GM18861 (cell line): ENCODE measurements around the gene EFTUD2.
"Not testable (repeated sequence)": the region's sequence is repeated elsewhere in the genome, so short reads cannot be mapped to it uniquely, and the experiment has no call there.

Experiments used
- ATAC-seq: cut with Tn5 transposase; IDR thresholded peaks from one replicate; pipeline ENCODE4 v1.9.1; 2021; ENCODE audit not compliant: unreplicated experiment

The EFTUD2 gene

DNA sequence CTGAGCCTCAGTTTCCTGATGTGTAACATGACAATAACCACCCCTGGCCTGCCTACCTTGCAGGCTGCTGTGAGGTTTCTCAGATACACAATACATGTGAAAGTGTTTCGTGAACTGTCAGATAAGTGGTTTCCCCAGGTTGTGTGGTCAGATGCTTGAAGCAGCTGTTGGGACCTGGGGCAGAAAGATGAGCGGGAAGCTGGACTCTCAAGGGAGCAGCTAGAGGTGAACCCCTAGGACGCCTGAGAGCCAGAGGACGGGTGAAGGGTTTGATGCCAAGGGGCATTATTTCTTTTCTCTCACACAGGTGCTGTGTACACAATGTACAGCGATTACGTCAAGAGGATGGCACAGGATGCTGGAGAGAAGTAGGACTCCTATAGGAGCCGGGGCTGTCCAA, 49.2 kb downstream of the EFTUD2 start:
- ATAC-seq, result no peak

DNA sequence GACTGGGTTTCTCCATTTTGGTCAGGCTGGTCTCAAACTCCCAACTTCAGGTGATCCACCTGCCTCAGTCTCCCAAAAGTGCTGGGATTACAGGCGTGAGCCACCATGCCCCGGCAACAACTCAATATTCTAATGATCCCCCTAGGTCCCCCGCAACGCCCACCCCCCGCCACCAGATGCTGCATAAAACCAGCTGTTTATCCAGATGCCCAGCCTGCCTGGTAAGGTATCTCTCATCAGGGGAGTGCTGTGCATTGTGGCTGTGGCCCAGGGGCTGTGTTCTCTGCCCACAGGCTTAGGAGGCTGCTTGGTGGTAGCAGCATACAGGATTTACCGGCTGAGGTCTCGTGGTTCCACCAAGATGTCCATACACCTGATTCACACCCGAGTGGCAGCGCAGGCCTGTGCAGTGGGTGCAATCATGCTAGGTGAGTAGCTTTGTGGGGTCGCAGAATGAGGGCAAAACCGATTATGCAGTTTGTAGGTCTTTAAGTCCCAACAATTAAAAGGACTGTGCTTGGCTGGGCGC, 50.2 kb downstream of the EFTUD2 start:
- no peak for ATAC-seq

DNA sequence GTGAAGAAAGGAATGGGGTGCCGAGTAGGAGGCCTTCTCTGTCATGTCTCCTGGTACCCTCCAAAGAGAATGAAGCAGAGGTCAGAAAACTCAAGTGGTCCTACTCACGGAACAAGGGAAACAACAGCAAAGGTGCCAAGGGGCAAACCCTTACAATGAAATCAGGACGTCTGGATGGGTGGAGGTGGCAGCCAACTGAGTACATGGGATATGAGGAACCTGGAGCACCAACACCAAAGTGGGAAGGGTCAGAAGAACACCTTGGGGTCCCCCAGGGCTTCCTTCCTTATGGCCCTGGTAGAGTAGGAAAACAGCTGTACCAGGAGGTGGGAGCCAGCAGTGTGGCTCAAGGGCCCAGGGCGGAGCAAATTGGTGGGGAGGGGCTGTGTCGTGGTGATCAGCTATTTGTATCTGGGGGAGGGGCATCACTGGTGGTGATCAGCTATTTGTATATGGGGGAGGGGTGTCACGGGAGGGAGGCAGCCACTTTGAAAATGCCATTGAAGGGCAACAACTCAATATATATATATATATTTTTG, 50.9 kb downstream of the EFTUD2 start:
- no peak for ATAC-seq

DNA sequence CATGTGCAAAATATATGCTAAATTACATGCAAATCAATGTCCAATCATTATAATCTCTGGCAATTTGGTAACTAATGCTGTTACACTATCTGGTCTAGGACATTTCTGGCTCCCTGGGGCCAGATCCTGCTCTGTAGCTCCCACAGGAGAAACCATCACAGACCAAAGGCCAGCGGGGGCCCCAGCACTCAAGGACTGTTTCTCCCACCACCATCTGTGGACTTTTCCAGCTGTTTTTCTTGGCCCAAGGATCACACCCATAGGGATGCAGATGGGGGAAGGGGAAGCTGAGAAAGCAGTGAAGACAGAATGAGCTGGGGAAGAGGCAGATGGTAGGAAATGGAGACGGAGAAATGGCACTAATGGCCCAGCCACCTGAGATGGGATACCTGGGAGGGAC, 51.7 kb downstream of the EFTUD2 start, which contains the start of gene HIGD1B:
HIGD1B (plus strand) TSS at position 298 of the 400 bp plus-strand sequence. CDS start 270 bp downstream, outside the sequence.
- ATAC-seq, result no peak

DNA sequence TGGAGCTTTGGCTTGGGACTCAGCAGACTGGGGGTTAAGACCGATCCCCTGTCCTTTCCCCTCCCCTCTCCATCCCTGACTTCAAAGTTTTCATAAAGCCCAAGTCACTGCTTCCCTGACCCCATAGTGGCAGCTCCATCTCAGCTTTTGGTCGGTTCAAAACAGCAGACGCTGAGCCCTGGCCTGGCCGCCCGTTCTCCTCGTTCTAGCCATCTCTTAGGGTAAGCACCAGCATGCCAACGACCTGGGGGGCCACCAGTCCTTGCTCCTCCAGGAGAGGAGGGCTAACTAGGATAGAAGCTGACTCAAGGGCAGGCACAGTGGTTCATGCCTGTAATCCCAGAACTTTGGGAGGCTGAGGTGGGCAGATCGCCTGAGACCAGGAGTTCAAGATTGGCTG, 53.0 kb downstream of the EFTUD2 start:
- no peak for ATAC-seq

DNA sequence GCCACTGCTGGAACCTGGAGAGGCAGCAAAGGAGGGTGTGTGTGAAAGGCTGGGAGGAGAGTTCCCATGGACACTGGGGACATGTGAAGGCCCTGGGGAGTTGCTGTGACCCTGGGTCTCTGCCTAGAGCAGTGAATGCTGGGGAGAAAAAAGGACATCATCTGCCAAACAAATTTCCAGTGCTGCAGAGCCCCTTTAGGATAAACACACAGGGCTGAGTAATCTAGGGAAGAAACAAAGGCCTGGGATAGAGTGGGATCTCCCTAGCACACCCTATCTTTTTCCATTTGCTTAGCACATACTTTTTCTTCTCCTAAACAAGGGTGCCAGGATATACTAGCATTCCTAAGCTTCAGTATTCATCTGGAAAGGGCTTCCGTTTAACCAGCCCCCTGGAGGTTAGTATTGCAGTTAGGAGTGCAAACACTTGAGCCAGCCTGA, 54.8 kb downstream of the EFTUD2 start:
- ATAC-seq, result no peak

DNA sequence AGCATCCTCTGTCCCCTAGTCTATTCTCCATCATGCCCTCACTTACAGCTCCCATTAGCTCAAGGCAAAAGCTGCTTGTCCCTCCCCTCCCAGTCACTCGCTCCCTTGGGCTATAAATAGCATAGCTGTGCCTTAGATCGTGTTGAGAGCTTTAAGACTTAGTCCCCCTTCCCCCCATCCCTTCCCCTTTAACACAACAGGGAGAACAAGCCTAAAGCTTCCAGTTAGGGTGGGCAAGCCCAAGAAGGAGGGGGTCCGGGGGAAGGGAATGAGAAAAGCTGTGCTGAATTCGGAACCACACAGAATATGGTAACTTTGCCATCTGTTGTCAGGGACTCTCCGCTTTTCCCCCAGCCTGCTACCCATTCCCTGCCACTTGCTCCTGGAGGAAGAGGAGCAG, 56.5 kb downstream of the EFTUD2 start:
- ATAC-seq, result no peak

DNA sequence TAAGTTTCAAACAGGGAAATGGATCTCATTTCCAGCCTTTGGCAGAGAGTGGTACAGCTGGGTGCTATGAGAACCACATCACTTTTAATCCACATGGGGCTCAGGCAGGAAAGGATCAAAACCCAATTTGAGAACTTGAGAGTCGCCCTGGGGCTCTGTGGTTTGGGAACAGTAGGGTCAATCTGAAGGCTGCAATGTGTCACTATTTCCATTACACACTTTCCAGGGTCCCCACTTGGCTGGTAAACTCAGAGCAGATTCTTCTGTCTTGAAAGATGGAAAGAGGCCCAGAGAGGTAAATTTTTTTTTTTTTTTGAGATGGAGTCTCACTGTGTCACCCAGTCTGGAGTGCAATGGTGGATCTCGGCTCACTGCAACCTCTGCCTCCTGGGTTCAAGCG, 58.3 kb downstream of the EFTUD2 start:
- ATAC-seq, result no peak

DNA sequence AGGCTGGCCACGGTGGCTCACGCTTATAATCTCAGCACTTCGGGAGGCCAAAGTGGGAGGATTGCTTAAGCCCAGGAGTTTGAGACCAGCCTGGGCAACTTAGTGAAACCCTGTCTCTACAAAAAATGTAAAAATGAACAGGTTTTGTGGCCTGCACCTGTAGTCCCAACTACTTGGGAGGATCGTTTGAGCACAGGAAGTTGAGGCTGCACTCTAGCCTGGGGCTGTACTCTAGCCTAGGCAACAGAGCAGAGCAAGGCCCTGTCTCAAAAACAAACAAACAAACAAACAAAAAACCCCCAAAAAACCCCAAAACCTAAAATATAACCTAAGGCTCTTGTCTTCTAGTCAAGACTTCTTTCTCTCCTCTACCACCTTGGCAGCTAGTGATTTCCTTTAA, 59.0 kb downstream of the EFTUD2 start:
- no peak for ATAC-seq

DNA sequence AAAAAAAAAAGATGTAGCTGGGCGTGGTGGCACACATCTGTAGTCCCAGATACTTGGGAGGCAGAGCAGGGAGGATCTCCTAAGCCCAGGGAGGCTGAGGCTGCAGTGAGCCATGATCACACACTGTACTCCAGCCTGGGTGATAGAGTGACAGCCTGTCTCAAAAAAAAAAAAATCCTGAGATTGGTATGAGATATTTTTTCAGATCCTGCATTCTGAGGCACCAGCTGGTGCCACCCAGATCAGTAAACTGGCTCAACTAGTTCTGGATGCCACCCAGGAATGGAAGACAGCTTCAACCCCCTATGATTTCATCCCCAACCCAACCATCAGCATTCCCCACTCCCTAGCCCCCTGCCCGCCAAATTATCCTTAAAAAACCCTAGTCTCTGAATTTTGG, 62.0 kb downstream of the EFTUD2 start:
- ATAC-seq, result no peak

DNA sequence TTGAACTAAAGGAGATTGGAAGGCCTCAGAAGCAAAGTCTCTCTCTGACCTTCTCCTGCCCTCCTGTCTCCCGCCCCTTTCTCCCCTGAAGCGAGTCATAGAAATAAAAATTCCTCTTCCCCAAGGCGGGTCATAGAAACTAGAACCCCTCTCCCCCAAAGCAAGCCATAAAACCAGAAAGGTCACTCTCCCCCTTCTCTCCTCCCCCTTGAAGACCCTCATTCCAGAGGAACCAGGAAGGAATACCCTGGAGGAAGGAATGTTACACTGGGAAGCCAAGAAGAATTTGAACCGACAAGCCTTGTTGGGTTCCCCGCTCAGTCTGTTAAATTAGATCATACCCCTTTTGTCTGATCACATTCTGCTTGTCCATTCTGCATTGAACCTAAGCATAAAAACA, 66.4 kb downstream of the EFTUD2 start:
- no peak for ATAC-seq

DNA sequence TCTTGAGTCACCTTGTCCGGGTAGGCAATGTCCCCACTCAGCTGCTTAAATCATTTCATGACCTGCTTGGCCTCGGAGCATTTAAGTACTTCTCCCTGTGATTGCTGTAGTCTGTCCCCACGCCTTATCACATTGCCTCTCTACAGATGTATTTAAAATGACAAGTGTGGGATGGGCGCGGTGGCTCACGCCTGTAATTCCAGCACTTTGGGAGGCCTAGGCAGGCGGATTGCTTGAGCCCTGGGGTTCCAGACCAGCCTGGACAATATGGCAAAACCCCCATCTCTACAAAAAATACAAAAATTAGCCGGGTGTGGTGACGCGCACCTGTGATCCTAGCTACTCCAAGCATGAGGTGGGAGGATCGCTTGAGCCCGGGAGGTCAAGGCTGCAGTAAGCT, 67.9 kb downstream of the EFTUD2 start:
- no peak for ATAC-seq

DNA sequence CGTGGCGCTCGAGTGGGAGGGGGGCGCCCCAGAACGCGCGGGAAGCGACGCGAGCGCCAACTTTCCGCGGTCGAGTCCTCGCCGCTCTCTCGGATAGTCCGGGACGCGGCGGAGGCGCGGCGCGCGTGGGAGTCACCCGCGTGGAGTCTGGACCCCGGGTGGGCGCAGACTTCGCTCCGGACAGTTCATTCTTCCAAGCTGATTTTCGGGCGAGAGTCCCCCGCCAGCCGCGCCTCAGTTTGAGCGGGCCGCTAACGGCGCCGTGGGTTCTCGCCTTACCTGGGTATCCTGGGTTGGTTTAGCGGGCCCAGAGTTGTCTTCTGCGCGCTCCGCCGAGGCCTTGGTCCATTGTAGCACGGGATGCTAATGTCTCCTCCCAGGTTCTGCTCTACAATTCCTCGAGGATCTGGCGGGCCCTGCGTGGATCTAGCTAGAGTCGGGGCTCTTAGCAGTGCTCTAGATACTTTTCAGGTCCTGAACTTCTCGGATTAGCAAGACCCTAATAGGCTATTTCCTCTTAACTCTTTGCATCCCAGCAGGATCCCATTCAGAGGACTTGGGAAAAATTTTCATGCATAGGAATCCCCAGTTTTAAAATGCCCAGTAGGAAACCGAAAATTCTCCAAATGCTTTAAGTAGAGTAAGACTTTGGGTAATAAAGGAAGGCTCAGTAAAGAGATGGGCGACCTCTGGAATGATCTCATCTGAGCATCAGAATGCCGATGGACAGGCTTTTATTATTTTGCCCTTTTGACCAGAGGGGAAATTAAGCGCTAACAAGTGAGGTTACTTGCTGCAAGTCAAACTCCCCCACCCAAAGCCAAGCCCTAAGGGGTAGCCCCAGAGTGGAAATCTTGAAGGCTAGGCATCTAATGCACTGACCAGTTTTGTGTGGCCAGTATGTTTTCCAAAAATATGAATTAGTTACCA, 68.6 kb downstream of the EFTUD2 start:
- ATAC-seq, result no peak

DNA sequence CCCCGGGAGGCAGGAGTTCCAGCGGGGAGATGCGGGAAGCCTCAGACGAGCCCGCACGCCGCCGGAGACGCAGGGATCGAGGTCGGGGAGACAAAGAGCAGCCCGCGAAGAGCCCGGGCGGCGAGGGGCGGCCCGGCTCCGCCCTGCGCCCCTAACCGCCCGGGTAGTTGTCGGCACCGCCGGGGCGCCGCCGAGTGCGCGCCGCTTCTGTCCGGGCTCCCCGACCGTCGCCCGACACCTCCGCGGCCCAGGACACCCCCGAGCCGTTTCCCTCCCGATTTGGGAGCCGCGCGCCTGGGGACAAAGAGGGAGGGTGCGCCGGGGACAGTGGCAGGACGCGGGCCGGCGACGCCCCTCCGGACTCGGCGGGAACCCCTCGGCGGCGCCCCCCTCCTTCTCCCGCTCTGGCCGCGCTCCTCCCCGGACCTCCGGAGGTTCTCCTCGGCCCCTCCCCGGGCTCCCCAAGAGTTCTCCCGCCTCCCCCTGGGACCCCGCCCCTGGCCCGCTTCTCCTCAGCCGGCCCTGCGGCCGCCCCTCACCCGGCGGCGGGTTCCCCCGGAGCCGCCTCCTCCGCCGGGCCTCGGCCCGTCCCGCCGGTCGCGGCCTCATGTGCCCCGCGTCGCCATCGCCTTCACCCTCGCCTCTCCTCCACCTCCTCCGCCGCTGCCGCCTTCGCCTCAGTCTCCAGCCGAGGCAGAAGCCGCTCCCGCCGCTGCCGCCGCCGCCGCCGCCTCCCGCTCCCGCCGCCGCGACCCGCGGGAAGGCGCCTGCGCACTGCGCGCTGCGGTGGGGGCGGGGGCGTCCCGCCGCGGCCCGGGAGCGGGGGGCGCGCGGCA, 69.5 kb downstream of the EFTUD2 start, which contains the start of gene GJC1:
GJC1 (minus strand) TSS at position 765 of the 836 bp plus-strand sequence. CDS start 24,470 bp downstream, outside the sequence.
- no peak for ATAC-seq

DNA sequence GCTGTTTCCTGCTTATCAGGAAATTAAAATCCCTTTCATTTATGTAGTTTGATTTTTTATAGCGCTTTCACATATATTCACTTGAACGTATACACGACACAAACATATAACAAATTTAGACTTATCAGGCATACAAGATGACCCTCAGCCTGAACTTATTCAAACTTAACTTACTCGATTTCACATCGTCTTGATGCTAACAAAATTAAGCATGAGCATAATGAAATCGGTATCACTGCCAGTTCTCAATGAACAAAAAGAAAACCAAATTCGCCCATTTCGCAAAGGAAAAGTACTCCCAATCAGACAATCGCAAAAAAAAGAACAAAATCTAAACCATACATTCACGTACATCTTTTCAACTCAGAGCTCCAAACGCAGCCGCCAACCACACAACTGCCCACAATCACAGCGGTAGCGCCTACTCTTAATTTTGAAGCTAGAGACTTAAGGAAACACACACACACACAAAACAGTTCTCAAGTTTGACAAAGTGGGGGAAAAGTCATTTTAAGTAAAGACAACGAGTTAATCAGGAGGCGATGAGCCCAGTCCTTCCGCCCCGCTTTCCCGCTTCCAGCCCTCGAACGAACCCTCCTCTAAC, 70.2 kb downstream of the EFTUD2 start:
- ATAC-seq, result no peak

DNA sequence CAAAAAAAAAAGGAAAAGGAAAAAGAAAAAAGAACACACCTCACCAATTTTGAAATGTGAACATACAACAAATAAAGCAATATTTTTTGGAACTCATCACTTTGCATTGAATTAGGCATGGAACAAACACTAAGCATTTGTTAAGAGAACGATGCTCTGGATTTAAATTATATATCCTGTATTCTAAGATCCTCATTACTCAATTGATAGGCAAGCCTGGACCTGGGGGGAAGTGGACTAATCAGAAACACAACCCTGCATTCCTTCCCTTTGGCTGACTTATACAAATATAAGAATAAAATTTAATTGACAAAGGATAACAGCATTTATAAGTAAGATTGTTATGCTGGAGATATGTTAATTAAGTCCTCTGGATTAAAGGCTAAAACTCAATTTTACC, 71.4 kb downstream of the EFTUD2 start:
- ATAC-seq, result no peak

DNA sequence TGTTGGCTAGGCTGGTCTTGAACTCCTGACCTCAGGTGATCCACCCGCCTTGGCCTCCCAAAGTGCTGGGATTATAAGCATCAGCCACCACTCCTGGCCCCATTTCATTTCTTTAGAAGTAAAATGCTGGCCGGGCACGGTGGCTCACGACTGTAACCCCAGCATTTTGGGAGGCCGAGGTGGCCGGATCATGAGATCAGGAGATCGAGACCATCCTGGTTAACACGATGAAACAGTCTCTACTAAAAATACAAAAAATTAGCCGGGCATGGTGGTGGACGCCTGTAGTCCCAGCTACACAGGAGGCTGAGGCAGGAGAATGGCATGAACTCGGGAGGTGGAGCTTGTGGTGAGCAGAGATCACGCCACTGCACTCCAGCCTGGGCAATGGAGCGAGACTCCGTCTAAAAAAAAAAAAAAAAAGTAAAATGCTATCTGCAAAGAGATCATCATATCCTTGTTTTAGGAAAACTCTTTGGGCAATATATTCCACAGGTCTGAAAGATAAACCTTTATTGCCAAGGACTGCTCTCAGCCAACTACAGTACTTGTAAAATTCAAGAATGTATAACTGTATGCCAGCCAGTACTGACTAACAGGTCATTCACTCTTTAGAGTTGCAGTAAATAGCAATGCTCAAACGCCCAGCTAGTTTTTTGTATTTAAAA, 73.0 kb downstream of the EFTUD2 start:
- ATAC-seq, result no peak

DNA sequence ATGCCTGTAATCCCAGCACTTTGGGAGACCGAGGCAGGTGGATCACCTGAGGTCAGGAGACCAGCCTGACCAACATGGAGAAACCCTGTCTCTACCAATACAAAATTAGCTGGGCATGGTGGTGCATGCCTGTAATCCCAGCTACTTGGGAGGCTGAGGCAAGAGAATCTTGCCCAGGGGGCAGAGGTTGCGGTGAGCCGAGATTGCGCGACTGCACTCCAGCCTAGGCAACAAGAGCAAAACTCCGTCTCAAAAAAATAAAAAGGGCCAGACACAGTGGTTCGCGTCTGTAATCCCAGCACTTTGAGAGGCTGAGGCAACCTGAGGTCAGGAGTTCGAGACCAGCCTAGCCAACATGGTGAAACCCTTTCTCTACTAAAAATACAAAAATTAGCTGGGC, 74.0 kb downstream of the EFTUD2 start:
- not testable (repeated sequence) for ATAC-seq

DNA sequence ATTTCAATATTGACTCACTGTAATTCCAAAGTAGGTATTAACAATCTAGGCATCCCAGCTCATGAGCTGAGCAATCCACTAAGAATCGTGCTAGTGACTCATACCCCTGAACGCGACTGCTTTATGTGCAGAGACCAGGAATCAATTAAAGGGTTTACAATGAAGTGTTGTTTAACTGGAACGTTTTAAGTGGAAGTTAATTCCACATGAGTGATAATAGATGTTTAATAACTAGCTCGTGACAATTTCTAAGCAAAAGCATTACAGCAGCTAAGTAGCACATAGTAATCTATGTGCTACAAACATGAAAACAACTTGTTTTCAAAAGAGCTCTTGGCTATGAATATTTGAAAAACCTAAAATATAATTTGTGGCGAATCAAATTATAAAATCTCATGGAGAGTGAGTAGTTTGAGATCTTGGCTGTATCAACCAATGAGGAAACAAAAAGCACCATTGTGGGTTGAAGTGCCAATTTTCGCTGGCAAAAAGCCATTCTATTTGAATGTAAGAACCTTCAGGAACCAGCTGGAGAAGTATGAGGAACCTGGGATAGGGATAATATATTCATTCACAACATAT, 78.5 kb downstream of the EFTUD2 start:
- ATAC-seq, result no peak

DNA sequence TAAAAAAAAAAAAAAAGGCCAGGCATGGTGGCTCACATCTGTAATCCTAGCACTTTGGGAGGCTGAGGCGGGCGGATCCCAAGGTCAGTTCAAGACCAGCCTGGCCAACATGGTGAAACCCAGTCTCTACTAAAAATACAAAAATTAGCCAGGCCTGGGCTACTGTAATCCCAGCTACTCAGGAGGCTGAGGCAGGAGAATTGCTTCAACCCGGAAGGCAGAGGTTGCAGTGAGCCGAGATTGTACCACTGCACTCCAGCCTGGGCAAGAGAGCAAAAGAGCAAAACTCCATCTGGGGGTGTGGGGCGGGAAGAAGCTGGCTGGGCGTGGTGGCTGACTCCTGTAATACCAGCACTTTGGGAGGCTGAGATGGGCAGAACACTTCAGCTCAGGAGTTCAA, 80.7 kb downstream of the EFTUD2 start:
- not testable (repeated sequence) for ATAC-seq
